Thyroid gland (tissue), 4 donors: Measurements from ENCODE around the gene NPAS2. TPM values are rescaled to one million over a fixed set of nuclear protein-coding genes. Genes with fewer than 3 reads are reported as not detected.

Experiments
- DNase-seq, 2 donors: peaks; one replicate each; pipeline ENCODE4 v3.0.0-alpha.2; 2019
- H3K27ac ChIP-seq, 3 donors: fragments of 200-600 bp; sonication (generic); 1 replicate in 2 of 3; 2 replicates in 1 of 3; pipeline ENCODE4 v1.5.1; 2016 to 2019; ENCODE audit warnings: mild to moderate bottlenecking in 1 of 3, moderate library complexity in 1 of 3
- H3K27me3 ChIP-seq: fragments of 200-600 bp; sonication (generic); one replicate; pipeline ENCODE4 v1.5.1; 2019
- H3K36me3 ChIP-seq, 2 donors: fragments of 200-600 bp; sonication (generic); one replicate each; pipeline ENCODE4 v1.5.1; 2016 to 2019
- H3K4me1 ChIP-seq, 2 donors: fragments of 200-600 bp; sonication (generic); one replicate each; pipeline ENCODE4 v1.5.1; 2017 to 2019
- H3K4me3 ChIP-seq, 3 donors: fragments of 200-600 bp; sonication (generic); replicated peaks in 1 of 3; 1 replicate in 2 of 3; 2 replicates in 1 of 3; pipeline ENCODE4 v1.5.1; 2016; ENCODE audit warnings: mild to moderate bottlenecking in 1 of 3
- H3K9me3 ChIP-seq: fragments of 200-600 bp; sonication (generic); one replicate; pipeline ENCODE4 v1.5.1; 2017
- CTCF ChIP-seq, 6 experiments: fragments of 200-600 bp in 3 of 6; fragments of 450-650 bp in 3 of 6; sonication (generic) in 3 of 6; IDR thresholded peaks; one replicate each; pipeline ENCODE4 v1.5.1; 2016 to 2019; ENCODE audit warnings: antibody characterized with exemption in 6 of 6, mild to moderate bottlenecking in 2 of 6, inconsistent platforms in 1 of 6, moderate library complexity in 1 of 6
- POLR2A ChIP-seq, 2 donors: fragments of 450-650 bp; IDR thresholded peaks; one replicate each; pipeline ENCODE4 v1.6.1; 2017; ENCODE audit warnings: antibody characterized with exemption in 2 of 2, mild to moderate bottlenecking in 2 of 2, moderate library complexity in 1 of 2
- WGBS, 2 donors: methylation state at CpG; one replicate each; pipeline ENCODE4 v1.1.5; 2017; 5-methylcytosine and 5-hydroxymethylcytosine counted together
- intact Hi-C: fragments of 100-400 bp; cut with DNase I; formaldehyde crosslinking; loops from one replicate; pipeline ENCODE4 v1.15.1; 2023
- total RNA-seq, 4 donors: library from RNA; depleted of rRNA; stranded (reverse); fragments of >200 nt; gene quantifications; one replicate each; pipeline ENCODE4 v1.2.3, GENCODE V29; 2016

Gene NPAS2
- total RNA-seq, 4 donors from 2014 or later: 12.7 to 22.8 (median 16.1) TPM

- no peak for DNase-seq
- Histone ChIP-seq H3K4me3 (no peak overlapping the region), H3K4me1 (no peaks in the 10 kb centered on the region), H3K9me3 (no peaks in the 10 kb centered on the region), H3K27me3 (no peaks in the 10 kb centered on the region), H3K27ac (no peak overlapping the region), H3K36me3 (no peaks in the 10 kb centered on the region)
- 77 to 87% methylated on average over 4 of the region's 4 CpGs for WGBS, 2 donors
- TF ChIP-seq CTCF (IDR thresholded peaks at IDR 0.05) (no peak), POLR2A (IDR thresholded peaks at IDR 0.05) (no peak)
- intact Hi-C loops: loop anchor here (10.0 kb wide), 1 partner anchor 78 kb away; no protein-coding TSS in a partner anchor
Observed at GRCh38 chr2:100812573-100812972, 7.4 kb upstream of the NPAS2 start.

GRCh38 chr2:100813527-100813926, 6.4 kb upstream of the NPAS2 start:
- Histone ChIP-seq H3K27me3 (no peaks in the 10 kb centered on the region), H3K9me3 (no peaks in the 10 kb centered on the region), H3K4me3 (no peak overlapping the region), H3K36me3 (no peaks in the 10 kb centered on the region), H3K27ac (no peak overlapping the region), H3K4me1 (no peaks in the 10 kb centered on the region)
- DNase-seq: no peak
- no peak for TF ChIP-seq CTCF (IDR thresholded peaks at IDR 0.05)
- no peak for TF ChIP-seq POLR2A (IDR thresholded peaks at IDR 0.05)
- WGBS, 2 donors: 75 to 81% methylated on average over 4 of the region's 4 CpGs
- intact Hi-C loops: loop anchor here (10.0 kb wide), 1 partner anchor 79 kb away; no protein-coding TSS in a partner anchor

- H3K9me3 ChIP-seq: no peaks in the 10 kb centered on the region
- intact Hi-C loops: loop anchor here (10.0 kb wide), 1 partner anchor 79 kb away; no protein-coding TSS in a partner anchor
- WGBS, 2 donors: 84 to 91% methylated on average over 3 of the region's 3 CpGs
- no peak overlapping the region for H3K4me3 ChIP-seq
- TF ChIP-seq CTCF (IDR thresholded peaks at IDR 0.05) (no peak), POLR2A (IDR thresholded peaks at IDR 0.05) (no peak)
- no peaks in the 10 kb centered on the region for H3K27me3 ChIP-seq
- H3K27ac ChIP-seq: no peak overlapping the region
- peaks cover 0 to under 1% of the 10 kb centered on the region in 2 donors for H3K4me1 ChIP-seq
- no peak for DNase-seq
- no peaks in the 10 kb centered on the region for H3K36me3 ChIP-seq
Observed at GRCh38 chr2:100814043-100814442, 5.9 kb upstream of the NPAS2 start.

- intact Hi-C loops: loop anchor here (10.0 kb wide), 1 partner anchor 80 kb away; no protein-coding TSS in a partner anchor
- Histone ChIP-seq H3K36me3 (no peaks in the 10 kb centered on the region), H3K4me1 (peaks cover 0 to 5% of the 10 kb centered on the region in 2 donors), H3K27me3 (no peaks in the 10 kb centered on the region), H3K27ac (no peak overlapping the region), H3K9me3 (no peaks in the 10 kb centered on the region), H3K4me3 (no peak overlapping the region)
- 84 to 90% methylated on average over 3 of the region's 3 CpGs for WGBS, 2 donors
- DNase-seq: no peak
- TF ChIP-seq POLR2A (IDR thresholded peaks at IDR 0.05): no peak
- TF ChIP-seq CTCF (IDR thresholded peaks at IDR 0.05): no peak
Observed at GRCh38 chr2:100814453-100814852, 5.5 kb upstream of the NPAS2 start.

GRCh38 chr2:100817388-100817985, 2.5 kb upstream of the NPAS2 start:
- H3K27me3 ChIP-seq: no peaks in the 10 kb centered on the region
- no peak for TF ChIP-seq CTCF (IDR thresholded peaks at IDR 0.05)
- TF ChIP-seq POLR2A (IDR thresholded peaks at IDR 0.05): no peak
- no peak for DNase-seq
- intact Hi-C loops: loop anchor here (10.0 kb wide), 1 partner anchor 83 kb away; no protein-coding TSS in a partner anchor
- WGBS, 2 donors: 96 to 97% methylated on average over 7 of the region's 7 CpGs
- no peak overlapping the region for H3K27ac ChIP-seq
- H3K4me1 ChIP-seq: peaks cover 8 to 14% of the 10 kb centered on the region in 2 donors
- no peak overlapping the region for H3K4me3 ChIP-seq
- H3K36me3 ChIP-seq: no peaks in the 10 kb centered on the region
- no peaks in the 10 kb centered on the region for H3K9me3 ChIP-seq
